Fibroblast of mammary gland (primary cell): ENCODE measurements around the gene GCNT1.

Experiments used
- DNase-seq: peaks from one replicate; pipeline ENCODE4 v3.0.0-alpha.2; 2010; ENCODE audit warnings: low read depth
- H3K4me3 ChIP-seq: 2 replicates; pipeline ENCODE4 v1.5.1; 2011; ENCODE audit warnings: low read depth, mild to moderate bottlenecking, low read length, moderate library complexity; ENCODE audit not compliant: control insufficient read depth
- TF ChIP-seq, protein P1 (sequence below): conservative IDR thresholded peaks from 2 replicates; pipeline ENCODE4 v1.5.1; 2011; ENCODE audit warnings: low read depth, low read length, inconsistent platforms; ENCODE audit not compliant: control insufficient read depth, insufficient read depth

GCNT1 gene

DNA sequence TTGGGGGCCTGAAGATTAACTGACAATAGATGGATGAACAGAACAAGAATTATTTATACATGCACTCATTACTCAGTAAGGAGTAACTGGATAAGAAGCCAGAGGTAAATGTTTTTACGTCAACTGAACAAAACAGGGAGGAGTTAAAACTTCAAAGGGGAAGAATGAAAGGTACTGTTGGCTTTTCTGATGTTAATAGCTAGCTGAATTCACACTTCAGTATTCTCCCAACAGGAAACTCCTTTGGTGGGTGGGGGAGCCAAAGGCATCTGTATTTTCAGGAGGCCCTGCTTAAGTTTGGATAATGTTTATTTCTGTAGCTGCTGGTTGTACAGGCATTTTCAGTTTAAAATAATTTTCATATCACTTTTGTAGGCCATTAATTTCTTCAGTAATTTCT is 41.6 kb upstream of the GCNT1 start:
- no peak for DNase-seq
- no peak overlapping the region for H3K4me3 ChIP-seq
- TF ChIP-seq, protein P1, sequence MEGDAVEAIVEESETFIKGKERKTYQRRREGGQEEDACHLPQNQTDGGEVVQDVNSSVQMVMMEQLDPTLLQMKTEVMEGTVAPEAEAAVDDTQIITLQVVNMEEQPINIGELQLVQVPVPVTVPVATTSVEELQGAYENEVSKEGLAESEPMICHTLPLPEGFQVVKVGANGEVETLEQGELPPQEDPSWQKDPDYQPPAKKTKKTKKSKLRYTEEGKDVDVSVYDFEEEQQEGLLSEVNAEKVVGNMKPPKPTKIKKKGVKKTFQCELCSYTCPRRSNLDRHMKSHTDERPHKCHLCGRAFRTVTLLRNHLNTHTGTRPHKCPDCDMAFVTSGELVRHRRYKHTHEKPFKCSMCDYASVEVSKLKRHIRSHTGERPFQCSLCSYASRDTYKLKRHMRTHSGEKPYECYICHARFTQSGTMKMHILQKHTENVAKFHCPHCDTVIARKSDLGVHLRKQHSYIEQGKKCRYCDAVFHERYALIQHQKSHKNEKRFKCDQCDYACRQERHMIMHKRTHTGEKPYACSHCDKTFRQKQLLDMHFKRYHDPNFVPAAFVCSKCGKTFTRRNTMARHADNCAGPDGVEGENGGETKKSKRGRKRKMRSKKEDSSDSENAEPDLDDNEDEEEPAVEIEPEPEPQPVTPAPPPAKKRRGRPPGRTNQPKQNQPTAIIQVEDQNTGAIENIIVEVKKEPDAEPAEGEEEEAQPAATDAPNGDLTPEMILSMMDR: no peak

DNA sequence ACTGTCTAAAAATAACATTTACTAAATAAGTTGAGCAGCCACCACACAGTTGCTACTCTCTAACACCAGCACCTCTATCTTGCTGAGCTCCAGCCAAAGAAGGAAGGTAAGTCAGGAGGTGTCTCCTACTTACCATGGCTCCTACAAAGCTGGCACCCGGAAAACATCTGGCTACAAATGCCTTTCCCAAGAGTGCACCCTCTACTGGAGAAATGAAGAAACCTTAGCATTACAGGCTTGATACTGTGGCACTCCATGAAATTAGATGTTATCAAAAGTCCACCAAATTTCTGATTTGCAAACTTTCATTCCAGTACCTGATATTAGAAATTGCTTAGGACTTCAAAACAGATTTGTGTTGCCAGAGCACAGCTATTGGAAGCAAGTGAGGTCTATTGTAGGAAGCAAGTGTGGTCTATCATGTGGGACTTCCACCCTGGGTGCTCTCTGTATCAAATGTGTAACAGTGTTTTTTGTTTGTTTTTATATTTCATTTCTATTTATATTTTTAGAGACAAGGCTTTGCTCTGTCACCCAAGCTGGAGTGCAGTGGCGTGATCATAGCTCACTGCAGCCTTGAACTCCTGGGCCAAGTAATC is 39.1 kb upstream of the GCNT1 start:
- DNase-seq: peak; percentile 41
- TF ChIP-seq, protein P1: peak; percentile 72

DNA sequence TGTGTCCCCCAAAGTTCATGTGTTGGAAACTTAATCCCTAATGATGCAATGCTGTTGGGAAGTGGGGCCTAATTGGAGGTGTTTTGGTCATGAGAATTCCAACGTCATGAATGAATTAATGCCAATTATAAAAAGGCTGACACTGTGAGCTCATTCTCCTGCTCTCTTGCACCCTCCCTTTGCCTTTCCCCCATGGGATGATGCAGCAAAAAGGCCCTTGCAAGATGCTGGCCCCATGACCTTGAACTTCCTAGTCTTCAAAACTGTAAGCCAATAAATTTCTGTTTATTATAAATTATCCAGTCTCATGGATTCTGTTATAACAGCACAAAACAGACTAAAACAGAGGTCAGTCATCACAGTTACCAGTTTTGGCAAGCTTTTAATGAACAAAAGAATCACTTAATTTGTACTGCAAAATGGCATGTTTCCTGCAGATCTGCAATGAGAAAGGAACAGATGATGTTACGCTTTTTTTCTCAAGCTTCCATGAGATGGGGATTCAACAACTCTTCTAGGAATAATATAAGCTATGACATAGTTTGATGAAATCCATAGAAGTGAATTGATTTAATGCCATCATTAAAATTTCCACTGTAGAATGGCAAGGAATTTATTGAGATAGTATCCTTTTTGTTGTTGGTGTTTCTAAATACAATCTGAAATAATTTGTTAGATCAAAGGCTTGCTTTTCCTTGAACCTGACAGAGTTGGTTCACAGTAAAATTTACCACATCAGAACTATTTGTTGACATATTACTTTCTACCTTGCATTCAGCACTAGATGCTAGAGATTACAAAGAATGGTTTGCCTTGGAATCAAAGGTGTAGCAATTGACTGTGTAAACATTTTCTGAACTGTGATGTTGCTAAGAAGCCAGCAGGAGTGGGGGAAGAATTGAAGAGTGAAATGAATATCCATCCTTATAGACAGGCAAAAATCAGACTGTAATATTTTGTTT is 35.5 kb upstream of the GCNT1 start:
- H3K4me3 ChIP-seq: no peak overlapping the region
- TF ChIP-seq, protein P1: no peak
- no peak for DNase-seq

More for the DNA sequence above, 39.1 kb upstream of the GCNT1 start:
- no peak overlapping the region for H3K4me3 ChIP-seq

DNA sequence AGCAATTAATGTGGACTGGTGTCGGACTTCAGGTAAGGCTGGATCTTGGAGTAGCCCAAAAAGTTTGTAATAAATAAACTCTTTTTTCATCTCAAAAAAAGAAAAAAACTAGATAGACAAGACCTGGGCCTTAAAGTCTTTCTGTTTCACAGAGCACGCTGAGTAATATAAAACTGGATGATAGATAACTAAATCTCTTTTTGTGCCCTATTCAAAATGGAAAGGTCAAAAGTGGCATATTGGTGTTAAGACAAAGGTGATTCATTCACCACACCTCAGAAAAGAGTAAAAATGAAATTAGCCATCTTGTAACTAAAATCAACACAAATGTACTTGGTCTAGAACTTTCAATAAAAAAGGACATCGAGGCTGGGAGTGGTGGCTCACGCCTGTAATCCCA is 34.5 kb upstream of the GCNT1 start:
- TF ChIP-seq, protein P1: no peak
- DNase-seq: no peak
- H3K4me3 ChIP-seq: no peak overlapping the region

GRCh38 chr9:76425677-76426453 is 33.1 kb upstream of the GCNT1 start:
- TF ChIP-seq, protein P1: no peak
- no peak overlapping the region for H3K4me3 ChIP-seq
- DNase-seq: no peak

DNA sequence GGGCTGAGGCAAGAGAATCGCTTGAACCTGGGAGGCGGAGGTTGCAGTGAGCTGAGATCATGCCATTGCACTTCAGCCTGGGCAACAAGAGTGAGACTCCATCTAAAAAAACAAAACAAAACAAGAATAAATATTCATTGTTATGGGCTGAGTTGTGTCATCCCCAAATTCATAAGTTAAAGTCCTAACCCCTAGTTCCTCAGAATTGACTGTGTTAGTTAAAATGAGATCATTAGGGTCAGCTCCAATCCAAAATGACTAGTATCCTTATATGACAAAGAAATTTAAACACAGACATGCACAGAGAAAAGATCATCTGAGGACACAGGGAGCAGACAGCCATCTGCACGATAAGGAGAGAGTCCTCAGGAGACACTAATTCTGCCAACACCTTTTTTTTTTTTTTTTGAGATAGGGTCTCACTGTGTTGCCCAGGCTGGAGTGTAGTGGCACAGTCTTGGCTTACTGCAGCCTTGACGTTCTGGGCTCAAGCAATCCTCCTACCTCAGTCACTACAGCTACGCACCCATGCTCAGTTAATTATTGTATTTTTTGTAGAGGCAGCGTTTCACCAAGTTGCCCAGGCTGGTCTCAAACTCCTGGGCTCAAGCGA is 32.1 kb upstream of the GCNT1 start:
- DNase-seq: no peak
- TF ChIP-seq, protein P1: no peak
- no peak overlapping the region for H3K4me3 ChIP-seq
